HS-5 (cell line): Measurements from ENCODE around the gene NR6A1.
A peak's percentile ranks its signal among the peaks of the same experiment; 100 is the strongest.

Experiments used
- DNase-seq: peaks from one replicate; pipeline ENCODE4 v3.0.0-alpha.2; 2012; ENCODE audit warnings: low read depth

Gene NR6A1

DNA sequence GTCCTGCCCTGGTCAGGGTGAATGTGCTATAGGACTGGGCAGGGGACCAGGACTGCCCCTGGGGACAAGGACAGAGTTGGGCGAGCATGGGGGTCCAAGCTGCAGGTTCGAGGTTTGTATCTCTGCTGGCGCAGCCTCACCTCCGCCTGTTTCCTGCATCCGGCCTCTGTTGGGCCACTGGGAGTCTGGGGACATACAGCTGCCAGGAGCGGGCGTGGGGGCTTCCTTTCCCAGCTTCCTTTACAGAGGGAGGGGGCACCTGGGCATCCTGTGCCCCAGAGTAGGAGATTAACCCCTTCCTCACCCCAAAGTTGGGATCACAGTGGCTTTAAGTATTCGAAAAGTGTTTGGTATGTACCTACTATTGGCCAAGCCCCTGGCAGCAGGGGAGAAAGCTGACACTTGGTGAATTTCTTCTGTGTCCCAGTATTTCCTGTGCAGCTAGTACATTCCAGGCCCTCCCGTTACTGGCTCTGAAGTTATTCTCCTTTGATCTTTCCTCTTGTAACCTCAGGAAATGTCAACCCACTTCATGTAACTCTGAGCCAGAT is 24.8 kb upstream of the NR6A1 start:
- no peak for DNase-seq

- DNase-seq = no peak
Observed at GRCh38 chr9:124794902-124795491, 23.9 kb upstream of the NR6A1 start.

DNA sequence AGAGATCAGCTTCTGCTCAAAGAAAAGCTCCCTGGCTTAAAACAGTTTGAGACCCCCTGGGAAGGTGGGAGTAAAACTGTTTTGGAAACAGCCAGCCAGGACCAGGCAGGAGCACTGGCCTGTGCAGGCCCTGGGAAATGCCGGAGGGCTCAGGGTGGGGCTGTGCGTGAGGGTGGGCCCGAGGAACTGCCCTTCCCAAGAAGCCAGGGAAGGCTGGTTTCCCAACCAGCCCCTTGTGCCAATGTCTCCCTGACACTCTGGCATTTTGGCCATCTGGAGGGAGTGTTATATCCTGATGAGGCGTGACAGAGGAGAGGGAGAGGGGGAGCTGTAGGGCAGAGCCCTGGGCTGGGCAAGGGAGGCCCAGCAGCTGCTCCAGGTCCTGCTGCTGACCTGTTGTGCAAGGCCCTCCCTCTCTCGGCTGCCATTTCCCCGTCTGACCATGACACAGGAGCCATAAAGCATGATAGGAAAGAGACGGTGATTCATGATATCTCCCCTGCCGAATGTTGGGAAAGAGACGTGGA is 22.0 kb upstream of the NR6A1 start:
- no peak for DNase-seq

GRCh38 chr9:124792257-124793014 is 21.3 kb upstream of the NR6A1 start:
- no peak for DNase-seq

- DNase-seq = no peak
Observed at GRCh38 chr9:124790801-124791505, 19.8 kb upstream of the NR6A1 start.

DNA sequence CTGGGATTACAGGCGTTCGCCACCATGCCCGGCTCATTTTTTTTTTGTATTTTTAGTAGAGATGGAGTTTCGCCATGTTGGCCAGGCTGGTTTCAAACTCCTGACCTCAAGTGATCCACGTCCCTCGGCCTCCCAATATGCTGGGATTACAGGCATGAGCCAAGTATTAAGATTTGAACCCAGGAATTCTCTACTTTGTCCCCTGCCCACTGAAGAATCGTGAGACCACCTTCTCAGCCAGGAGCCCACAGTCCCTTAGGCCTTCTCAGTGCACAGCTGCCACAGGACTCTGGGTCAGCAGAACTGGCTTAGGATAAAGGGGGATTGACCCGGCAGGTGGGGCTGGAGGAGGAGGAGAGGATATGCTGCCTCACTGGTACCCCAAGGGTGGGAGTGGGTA is 19.2 kb upstream of the NR6A1 start:
- no peak for DNase-seq

DNA sequence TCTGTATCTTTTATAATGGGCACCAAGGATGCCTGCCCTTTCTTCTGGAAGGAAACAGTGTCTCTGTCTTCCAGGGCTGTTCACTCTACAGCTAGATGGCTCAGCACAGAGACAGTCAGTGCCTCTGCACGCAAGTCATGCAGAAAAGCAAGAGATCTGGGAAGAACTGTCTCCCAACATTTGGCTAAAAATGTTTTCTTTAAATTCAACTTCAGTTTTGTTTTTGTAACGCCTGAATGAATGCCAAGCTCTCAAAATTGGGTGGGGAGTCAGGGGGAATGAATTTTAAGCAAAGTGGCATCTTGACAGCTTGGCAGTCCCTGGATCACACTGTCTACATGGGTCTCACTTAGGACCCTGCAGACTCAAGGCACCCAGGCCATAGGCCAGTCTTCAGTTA is 18.4 kb upstream of the NR6A1 start:
- DNase-seq = no peak

GRCh38 chr9:124788542-124789217 is 17.6 kb upstream of the NR6A1 start:
- no peak for DNase-seq

- no peak for DNase-seq
Observed at GRCh38 chr9:124786881-124787573, 15.9 kb upstream of the NR6A1 start.

DNA sequence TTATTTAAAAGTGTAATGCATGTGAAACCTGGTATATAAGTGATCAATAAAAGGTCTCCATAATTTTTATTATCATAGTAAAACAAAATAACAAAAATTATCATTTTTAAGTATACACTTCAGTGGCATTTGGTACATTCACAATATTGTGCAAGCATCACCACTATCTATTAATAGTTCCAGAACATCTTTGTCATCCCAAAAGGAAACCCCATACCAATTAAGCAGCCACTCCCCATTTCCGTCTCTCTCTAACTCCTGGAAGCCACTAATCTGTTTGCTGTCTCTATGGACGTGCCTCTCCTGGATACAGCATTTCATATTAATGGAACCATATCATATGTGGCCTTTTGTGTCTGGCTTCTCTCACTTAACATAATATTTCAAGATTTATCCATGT is 13.4 kb upstream of the NR6A1 start:
- no peak for DNase-seq

DNA sequence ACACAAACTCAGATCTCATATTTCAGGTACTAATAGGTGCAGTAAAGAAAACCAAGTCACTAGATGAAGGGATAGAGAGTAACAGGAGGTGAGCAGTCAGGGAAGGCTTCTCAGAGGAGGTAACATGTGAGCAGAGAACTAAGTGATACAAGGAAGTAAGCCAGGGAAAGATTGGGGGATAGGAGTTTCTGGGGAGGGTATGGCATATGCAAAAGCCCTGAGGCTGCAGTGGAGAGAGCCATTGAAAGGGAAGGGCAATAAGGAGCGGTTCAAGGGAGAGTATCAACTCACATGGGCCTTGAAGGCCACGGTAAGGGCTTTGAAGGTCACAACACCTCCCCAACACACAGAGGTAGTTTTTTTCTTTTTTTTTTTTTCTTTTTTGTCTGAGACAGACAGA is 12.7 kb upstream of the NR6A1 start:
- DNase-seq = no peak

DNA sequence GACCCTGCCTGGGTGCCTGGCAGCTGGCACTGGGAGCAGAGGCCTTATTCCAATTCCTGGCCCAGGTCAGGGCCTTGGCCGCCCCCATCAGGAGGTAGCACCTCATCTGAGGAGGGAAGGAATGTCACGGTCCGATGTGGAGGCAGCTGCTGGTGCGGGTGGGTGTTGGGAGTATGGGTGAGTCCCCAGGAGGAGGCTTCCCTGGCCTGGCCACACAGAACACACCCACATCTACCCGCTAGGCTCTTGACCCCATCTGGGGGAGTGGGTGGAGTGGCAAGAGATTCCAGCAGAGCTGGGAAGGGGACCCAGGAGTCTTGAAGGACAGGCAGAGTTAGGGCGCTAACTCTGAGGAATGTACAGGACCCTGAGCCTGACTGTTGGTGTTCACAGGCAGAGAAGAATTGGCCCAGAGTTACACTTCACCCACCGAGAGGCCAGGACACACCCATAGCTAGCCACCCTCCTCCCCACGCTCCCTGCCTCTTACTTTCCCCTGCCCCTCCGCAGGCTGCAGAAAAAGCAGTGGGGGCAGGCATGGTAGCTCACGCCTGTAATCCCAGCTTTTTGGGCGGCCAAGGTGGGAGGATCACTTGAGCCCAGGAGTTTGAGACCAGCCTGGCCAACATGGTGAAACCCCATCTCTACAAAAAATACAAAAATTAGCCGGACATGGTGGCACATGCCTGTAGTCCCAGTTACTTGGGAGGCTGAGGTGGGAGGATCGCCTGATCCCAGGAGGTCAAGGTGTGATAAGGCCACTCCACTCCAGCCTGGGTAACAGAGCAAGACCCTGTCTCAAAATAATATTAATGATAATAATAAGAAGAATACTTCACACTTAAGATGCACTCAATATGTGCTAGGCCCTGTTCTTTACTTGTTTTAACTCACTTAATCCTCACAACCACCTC is 11.8 kb upstream of the NR6A1 start:
- no peak for DNase-seq

- DNase-seq = no peak
Observed at GRCh38 chr9:124781967-124782660, 11.0 kb upstream of the NR6A1 start.

DNA sequence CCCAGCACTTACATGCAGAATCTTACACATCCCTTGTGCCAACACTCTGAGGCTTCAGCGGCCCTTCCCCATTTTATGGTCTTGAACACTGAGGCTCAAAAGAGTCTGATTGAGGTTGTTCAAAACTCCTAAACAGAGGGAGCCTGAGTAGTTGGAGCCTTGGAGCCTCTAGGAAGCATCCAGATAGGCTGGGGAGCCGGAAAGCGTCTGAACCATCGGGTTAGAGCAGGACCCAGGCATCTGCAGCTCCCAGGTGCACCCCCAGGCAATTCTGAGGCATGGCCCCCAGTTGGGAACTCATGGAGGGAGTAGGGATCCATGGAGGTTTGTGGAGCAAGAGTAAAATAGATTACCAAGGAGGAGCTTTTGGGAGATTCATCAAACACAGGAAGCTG is 9.6 kb upstream of the NR6A1 start:
- DNase-seq = no peak

- DNase-seq = no peak
Observed at GRCh38 chr9:124780060-124780756, 9.1 kb upstream of the NR6A1 start.

- peak; percentile 38 for DNase-seq
Observed at GRCh38 chr9:124779368-124780059, 8.4 kb upstream of the NR6A1 start.

GRCh38 chr9:124778575-124779367 is 7.7 kb upstream of the NR6A1 start:
- DNase-seq = no peak
